HepG2 (cell line): Measurements from ENCODE around the gene ZNF691. TPM values are rescaled to one million over a fixed set of nuclear protein-coding genes. Genes with fewer than 3 reads are reported as not detected.

Experiments
- ATF6 ChIP-seq: sonication (generic); formaldehyde crosslinking; conservative IDR thresholded peaks from 2 replicates; pipeline ENCODE4 v1.4.0; 2020; ENCODE audit warnings: missing genetic modification reagents
- ESRRA ChIP-seq: sonication (generic); formaldehyde crosslinking; IDR thresholded peaks from 2 replicates; pipeline ENCODE4 v1.5.1; 2020; ENCODE audit warnings: mild to moderate bottlenecking, low read depth, missing genetic modification reagents
- KAT7 ChIP-seq: IDR thresholded peaks from 2 replicates; pipeline ENCODE4 v1.6.1; 2018; ENCODE audit warnings: borderline replicate concordance, missing compliant biosample characterization
- KDM3A ChIP-seq: IDR thresholded peaks from 2 replicates; pipeline ENCODE4 v1.6.1; 2018; ENCODE audit warnings: low read depth, missing compliant biosample characterization
- MEIS1 ChIP-seq: sonication (generic); formaldehyde crosslinking; IDR thresholded peaks from 2 replicates; pipeline ENCODE4 v1.9.0; 2021; ENCODE audit warnings: mild to moderate bottlenecking, missing genetic modification reagents, moderate library complexity, borderline replicate concordance
- MLLT10 ChIP-seq: sonication (generic); formaldehyde crosslinking; IDR thresholded peaks from 2 replicates; pipeline ENCODE4 v1.4.0; 2020; ENCODE audit warnings: missing genetic modification reagents
- NFE2L2 ChIP-seq: fragments of 150-350 bp; IDR thresholded peaks from 2 replicates; pipeline ENCODE4 v1.6.1; 2014; ENCODE audit warnings: low read length
- NFYC ChIP-seq: IDR thresholded peaks from 2 replicates; pipeline ENCODE4 v1.6.1; 2016; ENCODE audit warnings: missing genetic modification reagents, missing compliant biosample characterization
- RBAK ChIP-seq: sonication (generic); formaldehyde crosslinking; IDR thresholded peaks from 2 replicates; pipeline ENCODE4 v1.5.1; 2020; ENCODE audit warnings: mild to moderate bottlenecking, missing genetic modification reagents
- SRF ChIP-seq: IDR thresholded peaks from 2 replicates; pipeline ENCODE4 v1.6.1; 2011; ENCODE audit warnings: mild to moderate bottlenecking, low read depth, low read length, moderate library complexity
- U2AF2 ChIP-seq: fragments of 200-400 bp; formaldehyde crosslinking; IDR thresholded peaks from 2 replicates; pipeline ENCODE4 v1.6.1; 2017; ENCODE audit warnings: low read depth, mild to moderate bottlenecking, low read length
- ZBTB3 ChIP-seq: sonication (generic); formaldehyde crosslinking; IDR thresholded peaks from 2 replicates; pipeline ENCODE4 v1.4.0; 2020; ENCODE audit warnings: low read depth, mild to moderate bottlenecking, moderate library complexity, missing genetic modification reagents, borderline replicate concordance
- ZBTB4 ChIP-seq: sonication (generic); formaldehyde crosslinking; IDR thresholded peaks from 2 replicates; pipeline ENCODE4 v1.4.0; 2020; ENCODE audit warnings: missing genetic modification reagents, mild to moderate bottlenecking, borderline replicate concordance
- ZBTB44 ChIP-seq: sonication (generic); formaldehyde crosslinking; IDR thresholded peaks from 2 replicates; pipeline ENCODE4 v1.4.0; 2020; ENCODE audit warnings: missing genetic modification reagents
- ZBTB7A ChIP-seq: sonication (generic); formaldehyde crosslinking; IDR thresholded peaks from 2 replicates; pipeline ENCODE4 v1.8.0; 2022; ENCODE audit warnings: mild to moderate bottlenecking, missing genetic modification reagents
- ZMAT3 ChIP-seq: sonication (generic); formaldehyde crosslinking; conservative IDR thresholded peaks from 2 replicates; pipeline ENCODE4 v1.7.0; 2021; ENCODE audit warnings: missing genetic modification reagents
- ZNF274 ChIP-seq: sonication (generic); formaldehyde crosslinking; IDR thresholded peaks from 2 replicates; pipeline ENCODE4 v1.5.1; 2020; ENCODE audit warnings: mild to moderate bottlenecking, missing genetic modification reagents
- ZNF276 ChIP-seq: sonication (generic); formaldehyde crosslinking; IDR thresholded peaks from 2 replicates; pipeline ENCODE4 v1.4.0; 2020; ENCODE audit warnings: mild to moderate bottlenecking, low read depth, missing genetic modification reagents
- ZNF75D ChIP-seq: sonication (generic); formaldehyde crosslinking; IDR thresholded peaks from 2 replicates; pipeline ENCODE4 v1.8.1; 2023; ENCODE audit warnings: missing genetic modification reagents, mild to moderate bottlenecking, borderline replicate concordance
- ZSCAN29 ChIP-seq: sonication (generic); formaldehyde crosslinking; conservative IDR thresholded peaks from 2 replicates; pipeline ENCODE4 v1.4.0; 2020; ENCODE audit warnings: mild to moderate bottlenecking, missing genetic modification reagents
- polyA plus RNA-seq, 8 experiments: library from polyadenylated mRNA; depleted of rRNA in 3 of 8; stranded (reverse) in 7 of 8; unstranded in 1 of 8; fragments of >200 nt; fragmentation: Illumina TruSeq in 4 of 8; extraction: Trizol in 4 of 8; gene quantifications; 2 replicates each; pipeline versions ENCODE4 v1.2.1 to v1.2.3, GENCODE V29; 2011 to 2016; ENCODE audit warnings: low read depth in 4 of 8, missing spikeins in 1 of 8, mixed read lengths in 1 of 8; ENCODE audit not compliant: insufficient read depth in 1 of 8
- total RNA-seq, 5 experiments: library from RNA; depleted of rRNA; stranded (reverse); fragments of >200 nt; fragmentation: Illumina TruSeq; extraction: Trizol; gene quantifications; 2 replicates each; pipeline ENCODE4 v1.2.3, GENCODE V29; 2016; ENCODE audit warnings: low read depth in 1 of 5

The ZNF691 gene
- total and polyA plus RNA-seq, 2 of the 13 experiments (the other 11 are each of a cell fraction or from before 2014, with no cell fraction given) = 7.6 to 7.8 TPM

GRCh38 chr1:42846257-42847110 is at the start of gene ZNF691 (continued):
- TF ChIP-seq ZBTB4 (no peak), ZNF274 (CRISPR knock-in tag) (peak; percentile 88; the same call in 1 of the 2 replicates), KDM3A (CRISPR knock-in tag) (0 out of 2 replicates have a peak, but pooled peaks have one; percentile 24), SRF (no peak), ZBTB3 (CRISPR knock-in tag) (no peak), U2AF2 (no peak), ZBTB7A (CRISPR knock-in tag) (peak; percentile 74), ESRRA (CRISPR knock-in tag) (peak; percentile 10; the same call in 1 of the 2 replicates), ZNF75D (CRISPR knock-in tag) (no peak), ZNF276 (CRISPR knock-in tag) (0 out of 2 replicates have a peak, but pooled peaks have one; percentile 32), KAT7 (CRISPR knock-in tag) (0 out of 2 replicates have a peak, but pooled peaks have one; percentile 24), NFE2L2 (no peak), ZBTB44 (CRISPR knock-in tag) (no peak; the same call in 1 of the 2 replicates), MLLT10 (no peak), ZSCAN29 (CRISPR knock-in tag) (peak; percentile 48; the same call in 1 of the 2 replicates), ATF6 (CRISPR knock-in tag) (no peak), ZMAT3 (CRISPR knock-in tag) (no peak; the same call in 1 of the 2 replicates), NFYC (CRISPR knock-in tag) (peak; percentile 100), MEIS1 (no peak), RBAK (CRISPR knock-in tag) (no peak)
